CD4-positive, alpha-beta T cell (primary cell): ENCODE results near the gene C1QTNF7. TPM values are rescaled to one million over a fixed set of nuclear protein-coding genes. Genes with fewer than 3 reads are reported as not detected.

ENCODE experiments used
- ATAC-seq: fragments of 200-7000 bp; cut with Tn5 transposase; one replicate; pipeline ENCODE4 v1.10.0; 2022; ENCODE audit warnings: mild to moderate bottlenecking; ENCODE audit not compliant: poor library complexity
- CTCF ChIA-PET: fragments of 350-600 bp; sonication (Branson Sonifier 250); formaldehyde crosslinking; loops from one replicate; lab custom pipeline; 2021; ENCODE audit warnings: antibody characterized with exemption, inconsistent platforms; lab: Charles Lee
- POLR2A ChIA-PET: fragments of 350-600 bp; sonication (Branson Sonifier 250); formaldehyde crosslinking; loops from one replicate; lab custom pipeline; 2021; ENCODE audit warnings: antibody characterized with exemption, inconsistent platforms; lab: Charles Lee
- DNase-seq, 14 experiments: peaks; one replicate each; pipeline ENCODE4 v3.0.0-alpha.2; 2013 to 2020; ENCODE audit warnings: mixed read lengths in 2 of 14
- H3K27ac ChIP-seq, 2 donors: one replicate each; pipeline versions ENCODE4 v1.5.1 to v1.7.0; 2013; ENCODE audit warnings: low read length in 2 of 2, low read depth in 1 of 2, mild to moderate bottlenecking in 1 of 2
- H3K27me3 ChIP-seq, 2 experiments: 1 replicate in 1 of 2; 2 replicates in 1 of 2; pipeline versions ENCODE4 v1.6.1 to v1.7.0; 2013; ENCODE audit warnings: low read length in 2 of 2, control low read depth in 1 of 2, mild to moderate bottlenecking in 1 of 2, moderate library complexity in 1 of 2; ENCODE audit not compliant: insufficient read depth in 2 of 2, control insufficient read depth in 1 of 2
- H3K36me3 ChIP-seq: one replicate; pipeline ENCODE4 v1.6.1; 2013; ENCODE audit warnings: low read length, control low read depth; ENCODE audit not compliant: insufficient read depth
- H3K4me1 ChIP-seq: one replicate; pipeline ENCODE4 v1.6.1; 2013; ENCODE audit warnings: low read length, control low read depth; ENCODE audit not compliant: insufficient read depth
- H3K4me3 ChIP-seq: one replicate; pipeline ENCODE4 v1.5.1; 2013; ENCODE audit warnings: mild to moderate bottlenecking, low read length, moderate library complexity
- H3K9me3 ChIP-seq, 2 experiments: 1 replicate in 1 of 2; 2 replicates in 1 of 2; pipeline versions ENCODE4 v1.6.1 to v1.7.0; 2013; ENCODE audit warnings: low read length in 2 of 2, mild to moderate bottlenecking in 2 of 2, control low read depth in 1 of 2, moderate library complexity in 1 of 2; ENCODE audit not compliant: control insufficient read depth in 1 of 2, insufficient read depth in 1 of 2
- H3K27ac Mint-ChIP-seq: one replicate; pipeline ENCODE4 v1.8.0; 2020; ENCODE audit warnings: mixed read lengths
- H3K27me3 Mint-ChIP-seq: one replicate; pipeline ENCODE4 v1.8.0; 2021; ENCODE audit warnings: mixed read lengths
- H3K36me3 Mint-ChIP-seq: one replicate; pipeline ENCODE4 v1.8.0; 2021; ENCODE audit warnings: low read depth, mixed read lengths
- H3K4me1 Mint-ChIP-seq: one replicate; pipeline ENCODE4 v1.8.0; 2021; ENCODE audit warnings: low read depth, mixed read lengths
- H3K4me3 Mint-ChIP-seq: one replicate; pipeline ENCODE4 v1.8.0; 2020; ENCODE audit warnings: mild to moderate bottlenecking, mixed read lengths
- H3K9me3 Mint-ChIP-seq: one replicate; pipeline ENCODE4 v1.8.0; 2020; ENCODE audit warnings: mixed read lengths
- CTCF ChIP-seq: fragments of 200-600 bp; IDR thresholded peaks from one replicate; pipeline ENCODE4 v1.8.0; 2022; ENCODE audit warnings: antibody characterized with exemption, mild to moderate bottlenecking
- intact Hi-C, 2 experiments: fragments of 100-400 bp; cut with DNase I in 1 of 2; cut with micrococcal nuclease in 1 of 2; formaldehyde crosslinking; loops; one replicate each; pipeline versions ENCODE4 v1.15.1 to v1.9.0; 2023 to 2025; cut with DNase I, micrococcal nuclease
- total RNA-seq, 174 experiments: library from RNA in 2 of 174; stranded (reverse) in 2 of 174; gene quantifications; one replicate each; pipeline ENCODE4 v1.2.3 and lab custom pipeline; 2021 to 2026

C1QTNF7 gene
- total RNA-seq, 2 experiments from 2014 or later: not detected

- Histone ChIP-seq H3K27me3 (no peaks in the 10 kb centered on the region), H3K36me3 (no peaks in the 10 kb centered on the region), H3K4me3 (no peak overlapping the region), H3K4me1 (no peaks in the 10 kb centered on the region), H3K9me3 (no peaks in the 10 kb centered on the region), H3K27ac (no peak overlapping the region)
- Mint-ChIP-seq H3K4me3 (no peak overlapping the region), H3K9me3 (no peaks in the 10 kb centered on the region), H3K4me1 (no peaks in the 10 kb centered on the region), H3K36me3 (no peaks in the 10 kb centered on the region), H3K27ac (no peak overlapping the region), H3K27me3 (no peaks in the 10 kb centered on the region)
- ChIA-PET CTCF (no interaction called here), POLR2A (no interaction called here)
- no peak for DNase-seq
- no peak for TF ChIP-seq CTCF
- intact Hi-C loops: no loop called here
- no peak for ATAC-seq
Observed at GRCh38 chr4:15436513-15436912, 8.7 kb downstream of the C1QTNF7 start.

- no peaks in the 10 kb centered on the region for H3K9me3 Mint-ChIP-seq
- no peaks in the 10 kb centered on the region for H3K9me3 ChIP-seq
- no peak overlapping the region for H3K4me3 Mint-ChIP-seq
- H3K4me1 Mint-ChIP-seq: no peaks in the 10 kb centered on the region
- H3K36me3 Mint-ChIP-seq: no peaks in the 10 kb centered on the region
- DNase-seq (no peak), ATAC-seq (no peak)
- ChIA-PET POLR2A (no interaction called here), CTCF (no interaction called here)
- no peaks in the 10 kb centered on the region for H3K27me3 ChIP-seq
- intact Hi-C loops: no loop called here
- no peak for TF ChIP-seq CTCF
- no peak overlapping the region for H3K27ac ChIP-seq
- H3K27me3 Mint-ChIP-seq: no peaks in the 10 kb centered on the region
- H3K36me3 ChIP-seq: no peaks in the 10 kb centered on the region
- no peaks in the 10 kb centered on the region for H3K4me1 ChIP-seq
- H3K4me3 ChIP-seq: no peak overlapping the region
- H3K27ac Mint-ChIP-seq: no peak overlapping the region
Observed at GRCh38 chr4:15438939-15439524, 11.2 kb downstream of the C1QTNF7 start.

- Mint-ChIP-seq H3K27ac (no peak overlapping the region), H3K36me3 (no peaks in the 10 kb centered on the region), H3K27me3 (no peaks in the 10 kb centered on the region), H3K4me1 (peaks cover 12% of the 10 kb centered on the region), H3K9me3 (no peaks in the 10 kb centered on the region), H3K4me3 (no peak overlapping the region)
- H3K36me3 ChIP-seq: no peaks in the 10 kb centered on the region
- no peaks in the 10 kb centered on the region for H3K27me3 ChIP-seq
- POLR2A ChIA-PET: no interaction called here
- no peaks in the 10 kb centered on the region for H3K9me3 ChIP-seq
- ATAC-seq (no peak), DNase-seq (no peak)
- CTCF ChIA-PET: interaction anchor here (1.2 kb wide), 1 partner anchor 12 kb away, joined by 3 read pairs; no protein-coding TSS in a partner anchor
- no peaks in the 10 kb centered on the region for H3K4me1 ChIP-seq
- TF ChIP-seq CTCF: no peak
- no peak overlapping the region for H3K4me3 ChIP-seq
- no peak overlapping the region for H3K27ac ChIP-seq
- intact Hi-C loops: no loop called here
Observed at GRCh38 chr4:15443371-15444160, 15.7 kb downstream of the C1QTNF7 start.
